ENCODE measurements around the gene GLRX5.

DNA sequence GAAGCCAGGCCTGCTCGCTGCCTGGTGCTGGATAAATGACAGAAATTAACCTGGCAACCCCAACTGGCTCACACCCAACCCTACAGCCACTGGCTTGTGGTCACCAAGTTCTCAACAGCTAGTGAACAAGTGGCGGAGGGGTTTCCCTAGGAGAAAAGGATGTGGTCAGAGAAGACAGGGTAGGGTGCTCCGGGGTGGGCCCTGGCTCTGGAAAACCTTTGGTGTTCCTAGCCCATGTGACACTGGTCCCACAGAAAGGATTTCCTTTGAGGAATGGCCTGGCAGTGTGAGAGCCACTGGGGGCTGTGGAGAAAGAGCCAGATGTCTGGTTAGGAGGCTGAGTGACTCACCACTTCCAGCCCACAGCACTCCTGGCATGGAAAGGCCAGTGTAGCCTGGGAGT, 27.1 kb upstream of the GLRX5 start:
- TF ChIP-seq, protein P1, sequence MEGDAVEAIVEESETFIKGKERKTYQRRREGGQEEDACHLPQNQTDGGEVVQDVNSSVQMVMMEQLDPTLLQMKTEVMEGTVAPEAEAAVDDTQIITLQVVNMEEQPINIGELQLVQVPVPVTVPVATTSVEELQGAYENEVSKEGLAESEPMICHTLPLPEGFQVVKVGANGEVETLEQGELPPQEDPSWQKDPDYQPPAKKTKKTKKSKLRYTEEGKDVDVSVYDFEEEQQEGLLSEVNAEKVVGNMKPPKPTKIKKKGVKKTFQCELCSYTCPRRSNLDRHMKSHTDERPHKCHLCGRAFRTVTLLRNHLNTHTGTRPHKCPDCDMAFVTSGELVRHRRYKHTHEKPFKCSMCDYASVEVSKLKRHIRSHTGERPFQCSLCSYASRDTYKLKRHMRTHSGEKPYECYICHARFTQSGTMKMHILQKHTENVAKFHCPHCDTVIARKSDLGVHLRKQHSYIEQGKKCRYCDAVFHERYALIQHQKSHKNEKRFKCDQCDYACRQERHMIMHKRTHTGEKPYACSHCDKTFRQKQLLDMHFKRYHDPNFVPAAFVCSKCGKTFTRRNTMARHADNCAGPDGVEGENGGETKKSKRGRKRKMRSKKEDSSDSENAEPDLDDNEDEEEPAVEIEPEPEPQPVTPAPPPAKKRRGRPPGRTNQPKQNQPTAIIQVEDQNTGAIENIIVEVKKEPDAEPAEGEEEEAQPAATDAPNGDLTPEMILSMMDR (IDR thresholded peaks at IDR 0.05) = no peak
- TF ChIP-seq POLR2A (IDR thresholded peaks at IDR 0.05) = no peak
